Endothelial cell of umbilical vein (primary cell): ENCODE measurements around the gene SLC1A3. TPM values are rescaled to one million over a fixed set of nuclear protein-coding genes. Genes with fewer than 3 reads are reported as not detected.

ENCODE experiments used
- BruUV-seq: library from RNA; stranded (reverse); fragments of 400-500 nt; replicated peaks from 2 replicates; lab custom pipeline; 2021; lab: Mats Ljungman, UMichigan
- CTCF ChIA-PET: fragments of 300-600, 350-600 bp; sonication (Branson Sonifier 250); formaldehyde crosslinking; loops from one replicate; lab custom pipeline; 2021; ENCODE audit warnings: antibody characterized with exemption, inconsistent platforms; lab: Charles Lee
- POLR2A ChIA-PET: fragments of 300-600, 350-600 bp; sonication (Branson Sonifier 250); formaldehyde crosslinking; loops from one replicate; lab custom pipeline; 2021; ENCODE audit warnings: antibody characterized with exemption, inconsistent platforms; lab: Charles Lee
- DNase-seq: peaks from one replicate; pipeline ENCODE4 v3.0.0-alpha.2; 2011; ENCODE audit warnings: low read depth, low spot score
- FAIRE-seq: peaks from 2 replicates; lab custom pipeline; 2011; peaks lifted over from hg19 to GRCh38; lab: Jason Lieb, UNC
- H2AFZ ChIP-seq: 2 replicates; pipeline ENCODE4 v1.6.0; 2012; ENCODE audit warnings: low read depth, low read length, control low read depth, inconsistent platforms
- H3K27ac ChIP-seq: 2 replicates; pipeline ENCODE4 v1.5.1; 2011; ENCODE audit warnings: low read depth, mild to moderate bottlenecking, control low read depth, low read length, moderate library complexity; ENCODE audit not compliant: insufficient read depth
- H3K27me3 ChIP-seq, 2 experiments: 2 replicates each; pipeline versions ENCODE4 v1.6.0 to v1.6.1; 2011; ENCODE audit warnings: low read length in 2 of 2, mixed read lengths in 1 of 2; ENCODE audit not compliant: control insufficient read depth in 2 of 2, insufficient read depth in 2 of 2
- H3K36me3 ChIP-seq, 2 experiments: 2 replicates in 1 of 2; 3 replicates in 1 of 2; pipeline ENCODE4 v1.5.1; 2011; ENCODE audit warnings: low read length in 2 of 2, mild to moderate bottlenecking in 1 of 2, moderate library complexity in 1 of 2; ENCODE audit not compliant: control insufficient read depth in 2 of 2, insufficient read depth in 2 of 2; ENCODE audit errors: extremely low read depth in 1 of 2
- H3K4me1 ChIP-seq: 3 replicates; pipeline ENCODE4 v1.5.1; 2011; ENCODE audit warnings: mild to moderate bottlenecking, low read length; ENCODE audit not compliant: control insufficient read depth, insufficient read depth; ENCODE audit errors: extremely low read depth
- H3K4me2 ChIP-seq: 2 replicates; pipeline ENCODE4 v1.6.1; 2011; ENCODE audit warnings: low read length, control low read depth, mixed read lengths; ENCODE audit not compliant: insufficient read depth
- H3K4me3 ChIP-seq, 3 experiments: fragments of 200-600 bp in 1 of 3; sonication (generic), shearing (Covaris generic) in 1 of 3; replicated peaks in 1 of 3; 2 replicates each; pipeline ENCODE4 v1.5.1; 2011 to 2016; ENCODE audit warnings: control low read depth in 3 of 3, low read length in 3 of 3, mild to moderate bottlenecking in 2 of 3, inconsistent platforms in 1 of 3, low read depth in 1 of 3, moderate library complexity in 1 of 3; ENCODE audit not compliant: insufficient read depth in 1 of 3
- H3K79me2 ChIP-seq: 2 replicates; pipeline ENCODE4 v1.6.0; 2012; ENCODE audit warnings: low read length, inconsistent platforms; ENCODE audit not compliant: control insufficient read depth, insufficient read depth
- H3K9ac ChIP-seq: replicated peaks from 2 replicates; pipeline ENCODE3; 2011; ENCODE audit warnings: low read length, control low read depth; ENCODE audit not compliant: insufficient read depth; ENCODE audit errors: extremely low read depth
- H3K9me1 ChIP-seq: replicated peaks from 3 replicates; pipeline ENCODE4 v1.6.0; 2011; ENCODE audit warnings: mild to moderate bottlenecking, low read length; ENCODE audit not compliant: control insufficient read depth, insufficient read depth; ENCODE audit errors: extremely low read depth
- H3K9me3 ChIP-seq: replicated peaks from 2 replicates; pipeline ENCODE4 v1.5.1; 2012; ENCODE audit warnings: low read length, inconsistent platforms; ENCODE audit not compliant: control insufficient read depth, insufficient read depth
- H4K20me1 ChIP-seq: replicated peaks from 2 replicates; pipeline ENCODE3; 2011; ENCODE audit warnings: mild to moderate bottlenecking, low read length; ENCODE audit not compliant: control insufficient read depth, insufficient read depth; ENCODE audit errors: extremely low read depth
- EZH2 ChIP-seq: IDR thresholded peaks from 2 replicates; pipeline ENCODE4 v1.6.1; 2012; ENCODE audit warnings: borderline replicate concordance, low read depth, mild to moderate bottlenecking, moderate library complexity, low read length, inconsistent platforms; ENCODE audit not compliant: severe bottlenecking
- FOS ChIP-seq: IDR thresholded peaks from 2 replicates; pipeline ENCODE4 v1.6.1; 2011; ENCODE audit warnings: mild to moderate bottlenecking, low read length, moderate library complexity, borderline replicate concordance; ENCODE audit not compliant: insufficient read depth
- GATA2 ChIP-seq: IDR thresholded peaks from 2 replicates; pipeline ENCODE4 v1.7.0; 2011; ENCODE audit warnings: low read depth, mild to moderate bottlenecking, moderate library complexity, mixed read lengths, low read length; ENCODE audit not compliant: insufficient read length, insufficient read depth
- JUN ChIP-seq: IDR thresholded peaks from 2 replicates; pipeline ENCODE4 v1.6.1; 2011; ENCODE audit warnings: borderline replicate concordance, low read depth; ENCODE audit not compliant: insufficient read length, insufficient read depth
- MYC ChIP-seq: IDR thresholded peaks from one replicate; pipeline ENCODE4 v1.6.1; 2011; ENCODE audit warnings: mild to moderate bottlenecking, low read depth, low read length
- POLR2A ChIP-seq: IDR thresholded peaks from 2 replicates; pipeline ENCODE4 v1.6.1; 2012; ENCODE audit warnings: low read depth, mild to moderate bottlenecking, control low read depth, low read length
- POLR2AphosphoS5 ChIP-seq: IDR thresholded peaks from 2 replicates; pipeline ENCODE4 v1.6.1; 2012; ENCODE audit warnings: low read depth, mild to moderate bottlenecking, control low read depth, low read length, moderate library complexity; ENCODE audit not compliant: insufficient read depth
- dilution Hi-C: fragments of 300-500 bp; cut with MboI; formaldehyde crosslinking; loops from one replicate; pipeline ENCODE4 v1.15.0; 2019; ENCODE audit warnings: low sequenced_read_pairs; ENCODE audit not compliant: extremely low pct_ligation_motif_present
- intact Hi-C: fragments of 100-400 bp; cut with micrococcal nuclease; formaldehyde crosslinking; loops from one replicate; pipeline ENCODE4 v1.10.0; 2022
- polyA plus RNA-seq, 4 experiments: library from polyadenylated mRNA; depleted of rRNA in 3 of 4; stranded (reverse) in 3 of 4; unstranded in 1 of 4; fragments of >200 nt; gene quantifications; 2 replicates each; pipeline versions ENCODE4 v1.2.1 to v1.2.3, GENCODE V29; 2011 to 2012; ENCODE audit warnings: missing spikeins in 1 of 4
- total RNA-seq: library from RNA; stranded (reverse); gene quantifications from 2 replicates; pipeline ENCODE4 v1.2.3, GENCODE V29; 2021
- TF ChIP-seq, protein P1 (sequence below), 2 donors: IDR thresholded peaks; 1 replicate in 1 of 2; 2 replicates in 1 of 2; pipeline ENCODE4 v1.5.1; 2011; ENCODE audit warnings: low read length in 2 of 2, mild to moderate bottlenecking in 2 of 2, moderate library complexity in 2 of 2, control low read depth in 1 of 2, inconsistent platforms in 1 of 2, low read depth in 1 of 2; ENCODE audit not compliant: insufficient read depth in 1 of 2; ENCODE audit errors: extremely low read depth in 1 of 2
- TF ChIP-seq, protein P2 (sequence below): IDR thresholded peaks from 2 replicates; pipeline ENCODE4 v1.6.1; 2011; ENCODE audit not compliant: insufficient read depth, insufficient read length

SLC1A3 gene
- total and polyA plus RNA-seq, 2 donors (not counting 3 experiments of a cell fraction or from before 2014, with no cell fraction given), result 0.36 TPM; not detected in 1

DNA sequence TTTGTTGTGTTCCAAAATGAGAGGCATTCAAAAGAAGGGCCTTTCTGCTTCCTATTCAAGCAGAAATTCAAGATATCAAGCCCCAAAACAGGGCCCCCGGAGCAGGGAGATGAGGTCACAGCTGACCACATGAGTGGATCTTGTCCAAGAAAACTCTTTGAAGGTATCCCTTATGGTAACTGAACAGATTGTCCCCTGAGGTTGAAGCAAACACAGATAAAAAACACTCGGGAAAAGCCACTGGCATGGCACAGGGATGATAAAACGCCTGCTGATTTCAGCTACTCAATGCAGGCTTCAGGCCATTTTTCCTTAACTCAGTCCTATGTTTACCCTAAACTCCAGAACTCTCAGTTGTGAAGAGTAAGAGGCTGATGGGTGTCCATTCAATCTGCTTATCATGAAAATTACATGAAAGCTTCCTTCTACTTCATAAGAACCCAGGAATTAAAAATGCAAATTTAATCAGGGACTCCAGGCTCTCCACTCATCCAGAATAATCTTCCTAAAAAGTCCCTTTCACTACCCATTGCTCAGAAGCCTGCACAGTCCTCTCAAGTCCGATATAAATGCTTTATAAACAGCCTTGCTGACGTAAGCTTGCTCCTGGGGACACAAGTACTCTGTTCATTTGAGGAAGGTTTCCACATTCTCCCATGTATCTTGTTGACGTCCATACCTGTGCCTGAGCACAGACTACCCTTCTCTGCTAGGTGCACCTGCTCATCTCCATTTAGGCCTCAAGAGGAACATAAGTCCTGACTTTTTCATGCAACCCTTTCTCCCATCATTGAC, 35.9 kb upstream of the SLC1A3 start:
- no peak overlapping the region for H2AFZ ChIP-seq
- no peaks in the 10 kb centered on the region for H3K27me3 ChIP-seq
- H3K4me2 ChIP-seq, result no peak overlapping the region
- intact Hi-C loops, result loop anchor here (10.0 kb wide), 1 partner anchor 326 kb away; the partner anchor contains the start of gene NADK2
- CTCF ChIA-PET, result no interaction called here
- H3K27ac ChIP-seq, result no peak overlapping the region
- no TSS peak for BruUV-seq
- dilution Hi-C loops, result no loop called here
- TF ChIP-seq GATA2 (no peak), POLR2AphosphoS5 (no peak), EZH2 (no peak), MYC (no peak), POLR2A (no peak), FOS (no peak), JUN (no peak)
- TF ChIP-seq, protein P1, sequence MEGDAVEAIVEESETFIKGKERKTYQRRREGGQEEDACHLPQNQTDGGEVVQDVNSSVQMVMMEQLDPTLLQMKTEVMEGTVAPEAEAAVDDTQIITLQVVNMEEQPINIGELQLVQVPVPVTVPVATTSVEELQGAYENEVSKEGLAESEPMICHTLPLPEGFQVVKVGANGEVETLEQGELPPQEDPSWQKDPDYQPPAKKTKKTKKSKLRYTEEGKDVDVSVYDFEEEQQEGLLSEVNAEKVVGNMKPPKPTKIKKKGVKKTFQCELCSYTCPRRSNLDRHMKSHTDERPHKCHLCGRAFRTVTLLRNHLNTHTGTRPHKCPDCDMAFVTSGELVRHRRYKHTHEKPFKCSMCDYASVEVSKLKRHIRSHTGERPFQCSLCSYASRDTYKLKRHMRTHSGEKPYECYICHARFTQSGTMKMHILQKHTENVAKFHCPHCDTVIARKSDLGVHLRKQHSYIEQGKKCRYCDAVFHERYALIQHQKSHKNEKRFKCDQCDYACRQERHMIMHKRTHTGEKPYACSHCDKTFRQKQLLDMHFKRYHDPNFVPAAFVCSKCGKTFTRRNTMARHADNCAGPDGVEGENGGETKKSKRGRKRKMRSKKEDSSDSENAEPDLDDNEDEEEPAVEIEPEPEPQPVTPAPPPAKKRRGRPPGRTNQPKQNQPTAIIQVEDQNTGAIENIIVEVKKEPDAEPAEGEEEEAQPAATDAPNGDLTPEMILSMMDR (IDR thresholded peaks at IDR 0.05; ENCODE audit: extremely low read depth in 1 of 2, insufficient read depth in 1 of 2, low read depth in 1 of 2, low read length in 2 of 2), result no peak
- TF ChIP-seq, protein P2, sequence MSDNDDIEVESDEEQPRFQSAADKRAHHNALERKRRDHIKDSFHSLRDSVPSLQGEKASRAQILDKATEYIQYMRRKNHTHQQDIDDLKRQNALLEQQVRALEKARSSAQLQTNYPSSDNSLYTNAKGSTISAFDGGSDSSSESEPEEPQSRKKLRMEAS, result no peak
- no peak for DNase-seq
- no peak overlapping the region for H3K9ac ChIP-seq
- no peaks in the 10 kb centered on the region for H3K36me3 ChIP-seq
- H3K4me1 ChIP-seq, result peaks cover 25% of the 10 kb centered on the region
- H3K79me2 ChIP-seq, result no peaks in the 10 kb centered on the region
- no peaks in the 10 kb centered on the region for H3K9me1 ChIP-seq
- no peak overlapping the region for H3K4me3 ChIP-seq
- no peaks in the 10 kb centered on the region for H4K20me1 ChIP-seq
- no peaks in the 10 kb centered on the region for H3K9me3 ChIP-seq
- POLR2A ChIA-PET, result no interaction called here
- FAIRE-seq, result no peak
